SH-SY5Y (cell line): ENCODE results near the gene LMNTD1.

Experiments
- GATA2 ChIP-seq: IDR thresholded peaks from 2 replicates; pipeline ENCODE4 v1.6.1; 2011; ENCODE audit warnings: mild to moderate bottlenecking, low read depth, low read length
- GATA3 ChIP-seq: IDR thresholded peaks from 2 replicates; pipeline ENCODE4 v1.6.1; 2011; ENCODE audit warnings: low read depth, mild to moderate bottlenecking, low read length, moderate library complexity

GRCh38 chr12:25558586-25558985, 5.5 kb upstream of the LMNTD1 start:
- no peak for TF ChIP-seq GATA2
- TF ChIP-seq GATA3, result no peak
